Bronchial epithelial cell (primary cell): Measurements from ENCODE around the gene RASSF3. TPM values are rescaled to one million over a fixed set of nuclear protein-coding genes. Genes with fewer than 3 reads are reported as not detected.

Source experiments
- DNase-seq: peaks from one replicate; pipeline ENCODE4 v3.0.0-alpha.2; 2010; ENCODE audit warnings: low read depth
- FAIRE-seq: peaks from 2 replicates; lab custom pipeline; 2011; peaks lifted over from hg19 to GRCh38; lab: Jason Lieb, UNC
- H3K27me3 ChIP-seq: 2 replicates; pipeline ENCODE4 v1.5.1; 2011; ENCODE audit warnings: low read length; ENCODE audit not compliant: control insufficient read depth, insufficient read depth
- H3K36me3 ChIP-seq: 2 replicates; pipeline ENCODE4 v1.5.1; 2011; ENCODE audit warnings: low read length; ENCODE audit not compliant: control insufficient read depth, insufficient read depth
- H3K4me3 ChIP-seq: 2 replicates; pipeline ENCODE4 v1.5.1; 2011; ENCODE audit warnings: mild to moderate bottlenecking, low read depth, low read length, control low read depth
- total RNA-seq: library from RNA; depleted of rRNA; stranded (reverse); fragments of >200 nt; gene quantifications from 2 replicates; pipeline ENCODE4 v1.2.1, GENCODE V29; 2014
- TF ChIP-seq, protein P1 (sequence below): IDR thresholded peaks from 2 replicates; pipeline ENCODE4 v1.5.1; 2011; ENCODE audit warnings: mild to moderate bottlenecking, moderate library complexity, low read length, control low read depth, inconsistent platforms; ENCODE audit not compliant: insufficient read depth, severe bottlenecking

RASSF3 gene
- total RNA-seq, 1 donor from 2014 or later, result 9.7 TPM

DNA sequence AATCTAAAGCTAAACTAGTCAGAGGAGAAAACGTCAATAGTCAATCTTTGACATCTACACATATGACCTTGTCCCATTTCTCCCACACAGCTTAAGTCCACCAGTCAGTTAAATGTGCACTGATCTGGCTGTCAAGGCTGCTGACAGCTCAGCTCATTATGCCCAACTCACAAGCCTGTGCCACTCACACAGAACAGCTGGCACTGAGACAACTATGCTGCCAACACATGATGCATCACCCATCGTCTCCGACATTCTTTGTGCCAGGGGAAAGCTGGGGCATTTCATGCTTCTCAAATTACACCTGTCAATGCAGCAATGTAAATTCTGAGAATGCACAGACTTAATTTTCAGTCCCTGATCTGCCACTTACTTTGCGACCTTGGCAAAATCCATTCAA, 123.6 kb downstream of the RASSF3 start:
- peak; percentile 94 for FAIRE-seq
- TF ChIP-seq, protein P1, sequence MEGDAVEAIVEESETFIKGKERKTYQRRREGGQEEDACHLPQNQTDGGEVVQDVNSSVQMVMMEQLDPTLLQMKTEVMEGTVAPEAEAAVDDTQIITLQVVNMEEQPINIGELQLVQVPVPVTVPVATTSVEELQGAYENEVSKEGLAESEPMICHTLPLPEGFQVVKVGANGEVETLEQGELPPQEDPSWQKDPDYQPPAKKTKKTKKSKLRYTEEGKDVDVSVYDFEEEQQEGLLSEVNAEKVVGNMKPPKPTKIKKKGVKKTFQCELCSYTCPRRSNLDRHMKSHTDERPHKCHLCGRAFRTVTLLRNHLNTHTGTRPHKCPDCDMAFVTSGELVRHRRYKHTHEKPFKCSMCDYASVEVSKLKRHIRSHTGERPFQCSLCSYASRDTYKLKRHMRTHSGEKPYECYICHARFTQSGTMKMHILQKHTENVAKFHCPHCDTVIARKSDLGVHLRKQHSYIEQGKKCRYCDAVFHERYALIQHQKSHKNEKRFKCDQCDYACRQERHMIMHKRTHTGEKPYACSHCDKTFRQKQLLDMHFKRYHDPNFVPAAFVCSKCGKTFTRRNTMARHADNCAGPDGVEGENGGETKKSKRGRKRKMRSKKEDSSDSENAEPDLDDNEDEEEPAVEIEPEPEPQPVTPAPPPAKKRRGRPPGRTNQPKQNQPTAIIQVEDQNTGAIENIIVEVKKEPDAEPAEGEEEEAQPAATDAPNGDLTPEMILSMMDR, result no peak
- DNase-seq, result peak; percentile 95
- Histone ChIP-seq H3K4me3 (no peak overlapping the region), H3K36me3 (peaks cover 1% of the 10 kb centered on the region), H3K27me3 (no peaks in the 10 kb centered on the region)

DNA sequence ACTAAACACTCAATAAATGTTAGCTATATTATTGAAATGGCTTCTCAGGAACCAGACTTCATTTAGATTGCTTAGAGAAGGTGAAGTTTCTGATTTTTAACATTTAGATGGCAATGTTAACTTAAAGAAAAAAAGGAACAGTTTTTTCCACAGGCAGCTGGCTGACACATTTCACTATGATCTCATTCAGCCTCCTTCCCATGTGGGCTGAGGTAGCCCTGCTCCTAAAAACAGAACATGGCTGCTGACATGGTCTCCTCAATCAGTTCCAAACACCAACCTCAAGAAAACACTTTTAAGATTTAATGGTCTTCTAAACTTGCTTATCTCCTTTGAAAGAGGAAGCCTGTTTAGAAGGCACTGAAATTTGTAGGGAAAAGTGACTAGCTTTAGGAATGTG, 125.1 kb downstream of the RASSF3 start:
- no peak for DNase-seq
- Histone ChIP-seq H3K4me3 (no peak overlapping the region), H3K36me3 (peaks cover 3% of the 10 kb centered on the region), H3K27me3 (no peaks in the 10 kb centered on the region)
- TF ChIP-seq, protein P1, result no peak
- no peak for FAIRE-seq

GRCh38 chr12:64736771-64737170, 126.5 kb downstream of the RASSF3 start:
- Histone ChIP-seq H3K27me3 (no peaks in the 10 kb centered on the region), H3K36me3 (peaks cover 2% of the 10 kb centered on the region), H3K4me3 (no peak overlapping the region)
- no peak for FAIRE-seq
- peak; percentile 67 for DNase-seq
- TF ChIP-seq, protein P1, result no peak

DNA sequence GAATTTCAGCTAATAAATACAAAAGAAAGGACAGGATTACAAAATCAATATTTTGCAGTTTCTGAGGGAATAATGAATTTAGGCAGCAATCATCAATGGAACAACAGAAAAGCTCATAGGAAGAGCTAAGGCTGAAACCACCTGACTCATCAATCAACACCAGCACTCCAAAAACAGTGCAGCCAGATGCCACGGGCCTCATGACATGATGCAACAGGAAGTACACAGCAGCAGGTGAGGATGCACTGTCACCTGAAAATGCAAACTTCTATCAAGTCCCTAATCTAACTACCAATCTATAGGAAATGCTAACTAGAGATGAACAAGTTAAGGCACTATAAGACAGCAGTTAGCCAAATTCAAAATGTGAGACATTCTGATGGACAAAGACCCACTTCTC, 127.2 kb downstream of the RASSF3 start:
- DNase-seq, result peak; percentile 64
- Histone ChIP-seq H3K4me3 (no peak overlapping the region), H3K27me3 (no peaks in the 10 kb centered on the region), H3K36me3 (peaks cover 2% of the 10 kb centered on the region)
- no peak for FAIRE-seq
- TF ChIP-seq, protein P1, result no peak

DNA sequence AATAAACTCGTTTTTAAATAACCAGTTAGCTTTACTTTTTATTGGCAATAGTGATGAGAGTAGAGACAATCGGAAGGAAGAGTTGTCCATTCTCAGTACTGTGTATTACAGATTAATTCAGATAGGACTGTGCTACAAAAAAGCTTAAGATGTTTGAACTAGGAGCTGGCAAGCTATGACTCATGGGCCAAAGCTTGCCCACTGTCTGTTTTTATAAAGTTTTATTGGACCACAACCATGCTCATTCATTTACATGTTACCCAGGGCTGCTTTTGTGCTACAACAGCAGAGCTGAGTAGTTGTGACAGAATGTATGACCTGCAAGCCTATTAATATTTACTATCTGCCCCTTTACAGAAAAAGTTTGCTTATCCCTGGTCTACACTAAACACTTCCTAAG, 129.5 kb downstream of the RASSF3 start:
- Histone ChIP-seq H3K36me3 (peaks cover 7% of the 10 kb centered on the region), H3K27me3 (no peaks in the 10 kb centered on the region), H3K4me3 (no peak overlapping the region)
- DNase-seq (no peak), FAIRE-seq (no peak)
- TF ChIP-seq, protein P1, result no peak

- peaks cover 7% of the 10 kb centered on the region for H3K36me3 ChIP-seq
- TF ChIP-seq, protein P1, result no peak
- FAIRE-seq, result no peak
- no peak for DNase-seq
- no peak overlapping the region for H3K4me3 ChIP-seq
- H3K27me3 ChIP-seq, result no peaks in the 10 kb centered on the region
Observed at GRCh38 chr12:64740646-64741045, 130.4 kb downstream of the RASSF3 start.
